GM18873 (cell line): ENCODE data around the gene FRMD6.

Source experiments
- ATAC-seq: cut with Tn5 transposase; IDR thresholded peaks from one replicate; pipeline ENCODE4 v1.9.1; 2021; ENCODE audit warnings: mild to moderate bottlenecking, moderate library complexity, moderate number of reproducible peaks; ENCODE audit not compliant: unreplicated experiment, low FRiP score

Gene FRMD6

DNA sequence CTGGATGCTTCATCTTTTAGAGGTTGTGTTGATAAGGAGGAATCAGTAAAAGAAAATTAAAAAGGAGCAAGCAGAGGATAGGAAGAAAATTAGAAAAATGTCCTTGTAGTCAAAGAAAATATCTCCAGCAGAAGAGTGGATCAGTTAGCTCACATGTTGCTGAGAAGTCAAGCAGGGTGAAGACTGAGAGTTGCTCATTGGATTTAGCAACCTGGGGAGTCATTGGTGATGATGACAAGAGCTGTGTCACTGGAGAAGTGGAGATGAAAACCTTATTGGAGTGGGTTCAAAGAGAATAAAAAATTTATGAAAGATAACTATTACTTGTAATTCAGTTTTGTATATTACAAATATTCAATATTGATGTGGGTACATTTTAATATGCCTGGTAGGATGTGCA, 9.8 kb downstream of the FRMD6 start:
- ATAC-seq = no peak

DNA sequence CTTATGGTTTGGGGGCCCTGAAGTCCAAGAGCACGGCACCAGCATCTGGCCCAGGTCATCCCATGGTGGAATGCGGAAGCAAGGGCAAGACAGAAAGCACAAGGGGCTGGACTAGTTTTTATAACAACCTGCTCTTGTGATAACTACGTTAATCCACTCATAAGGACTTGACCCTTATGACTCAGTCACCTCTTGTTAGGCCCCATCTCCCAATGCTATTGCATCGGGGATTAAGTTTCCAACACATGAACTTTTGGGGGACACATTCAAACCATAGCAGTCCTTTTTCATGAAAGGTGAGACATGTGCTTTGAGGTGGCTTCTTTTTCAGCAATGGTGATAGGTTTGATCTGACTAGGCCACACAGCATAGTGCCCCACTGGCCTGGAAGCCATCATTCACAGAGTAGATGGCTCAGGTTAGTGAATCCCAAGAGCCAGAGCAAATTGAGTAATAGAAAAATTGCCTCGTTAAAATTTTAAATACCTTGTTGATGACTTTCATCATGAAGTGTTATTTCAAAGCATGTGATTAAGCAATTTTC, 12.1 kb downstream of the FRMD6 start:
- no peak for ATAC-seq

DNA sequence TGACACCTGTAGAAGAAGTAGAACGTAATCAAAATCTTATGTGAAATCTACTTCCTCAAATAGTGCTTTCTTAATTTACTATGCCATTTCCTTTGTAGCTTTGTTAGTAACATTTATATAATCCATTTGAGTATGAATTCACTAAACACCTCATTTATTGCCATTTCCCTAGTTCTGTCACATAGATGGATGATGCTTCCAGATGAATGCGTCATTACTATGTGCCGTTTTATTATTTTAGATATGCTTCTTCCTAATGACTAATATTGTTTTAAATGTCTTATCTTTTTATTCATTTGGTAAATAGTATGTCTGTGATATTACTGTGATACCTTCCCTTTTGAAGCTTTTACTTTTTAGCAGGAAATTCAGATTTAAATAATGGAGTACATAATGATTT, 14.4 kb downstream of the FRMD6 start:
- ATAC-seq = no peak

DNA sequence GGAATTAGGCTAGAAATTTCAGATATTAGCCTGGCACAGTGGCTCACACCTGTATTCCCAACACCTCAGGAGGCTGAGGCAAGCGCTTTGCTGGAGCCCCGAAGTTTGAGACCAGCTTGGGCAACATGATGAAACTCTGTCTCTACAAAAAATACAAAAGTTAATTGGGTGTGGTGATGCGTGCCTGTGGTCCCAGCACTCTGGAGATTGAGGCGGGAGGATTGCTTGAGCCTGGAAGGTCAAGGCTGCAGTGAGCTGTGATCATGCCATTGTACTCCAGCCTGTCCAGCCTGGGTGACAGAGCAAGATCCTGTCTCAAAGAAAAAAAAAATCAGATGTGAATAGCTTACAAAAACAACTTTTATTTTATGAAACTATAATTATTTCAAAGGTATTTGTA, 15.1 kb downstream of the FRMD6 start:
- no peak for ATAC-seq

DNA sequence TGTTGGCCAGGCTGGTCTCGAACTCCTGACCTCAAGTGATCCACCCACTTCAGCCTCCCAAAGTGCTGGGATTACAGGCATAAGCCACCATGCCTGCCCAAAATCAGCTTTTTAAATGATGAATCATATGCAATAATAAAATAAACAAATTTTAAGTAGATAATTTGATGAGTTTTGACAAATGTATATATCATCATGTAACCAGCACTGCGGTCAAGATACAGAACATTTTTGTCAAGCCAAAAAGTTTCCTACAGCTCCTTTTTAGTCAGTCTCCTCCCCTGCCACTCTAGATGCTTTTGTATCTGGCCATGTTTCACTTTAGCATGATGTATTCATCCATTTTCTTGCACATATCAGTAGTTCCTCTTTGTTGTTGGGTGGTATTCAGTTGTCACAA, 17.2 kb downstream of the FRMD6 start:
- ATAC-seq = no peak

DNA sequence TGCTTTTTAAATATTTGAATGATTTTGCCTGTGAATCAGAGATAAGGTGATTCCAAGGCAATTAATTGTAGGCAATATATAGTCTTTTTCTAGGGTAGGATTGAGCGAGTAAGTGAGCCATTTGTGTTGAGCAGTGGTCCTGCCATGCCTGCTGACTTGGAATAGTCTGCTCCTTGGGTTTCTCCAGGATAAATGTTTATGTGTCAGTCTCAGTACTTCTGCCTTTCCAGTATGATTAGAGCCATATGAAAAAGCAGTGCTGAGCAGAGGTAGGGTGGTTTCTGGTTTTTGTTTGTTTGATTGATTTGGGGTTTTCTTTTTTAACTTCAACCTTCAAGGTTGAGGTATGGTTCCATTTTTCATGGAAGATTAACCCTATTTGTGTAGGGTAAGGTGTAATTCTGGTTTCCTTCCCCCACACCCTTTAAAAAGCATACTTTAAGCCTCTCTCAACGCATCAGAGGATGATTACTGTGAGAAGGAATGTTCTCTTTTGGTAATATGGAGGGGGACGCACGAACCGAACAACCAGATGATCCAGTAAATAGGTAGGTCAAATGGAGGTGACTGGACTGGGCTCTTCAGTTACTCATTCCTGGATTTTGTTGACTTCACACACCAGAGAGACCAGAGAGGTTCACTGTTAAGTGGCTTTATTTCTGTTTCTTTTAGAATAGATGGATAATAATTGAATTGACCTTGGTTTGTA, 22.7 kb downstream of the FRMD6 start:
- no peak for ATAC-seq

DNA sequence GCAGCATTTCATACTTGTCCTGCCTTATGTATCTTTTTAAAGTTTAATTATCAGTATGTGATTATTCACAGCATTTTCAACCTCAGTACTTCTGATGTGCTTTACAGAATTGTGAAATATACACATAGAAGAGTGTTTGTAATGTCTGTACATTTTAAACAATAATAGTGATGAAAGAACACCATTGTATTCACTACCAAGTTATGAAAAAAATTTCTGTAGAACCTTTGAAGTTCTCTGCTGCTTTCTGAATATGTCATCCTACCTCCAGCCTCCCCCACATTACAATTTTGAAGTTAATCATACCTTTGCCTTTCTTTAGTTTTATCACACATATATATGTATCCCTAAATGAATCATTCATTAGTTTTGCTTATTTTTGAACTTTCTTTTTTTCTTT, 24.8 kb downstream of the FRMD6 start:
- no peak for ATAC-seq

DNA sequence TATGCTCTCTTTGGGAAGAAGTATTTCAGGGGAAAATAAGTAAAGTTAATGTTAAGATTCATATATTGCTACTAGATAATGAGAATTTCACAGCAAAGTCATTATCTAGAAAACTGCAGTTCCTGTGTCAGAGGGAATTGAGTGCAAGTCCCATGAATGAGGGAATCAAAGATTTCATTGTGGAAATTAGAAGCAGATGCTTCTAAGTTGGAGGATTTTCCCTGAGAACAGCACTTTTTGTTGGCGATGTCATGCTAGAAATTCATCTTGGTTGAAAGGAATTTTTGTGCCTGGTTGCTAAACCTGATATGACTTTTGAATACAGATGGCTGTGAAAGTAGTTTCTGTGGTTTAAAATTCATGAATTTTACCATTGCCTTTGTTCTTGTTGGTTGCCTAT, 25.6 kb downstream of the FRMD6 start:
- no peak for ATAC-seq

DNA sequence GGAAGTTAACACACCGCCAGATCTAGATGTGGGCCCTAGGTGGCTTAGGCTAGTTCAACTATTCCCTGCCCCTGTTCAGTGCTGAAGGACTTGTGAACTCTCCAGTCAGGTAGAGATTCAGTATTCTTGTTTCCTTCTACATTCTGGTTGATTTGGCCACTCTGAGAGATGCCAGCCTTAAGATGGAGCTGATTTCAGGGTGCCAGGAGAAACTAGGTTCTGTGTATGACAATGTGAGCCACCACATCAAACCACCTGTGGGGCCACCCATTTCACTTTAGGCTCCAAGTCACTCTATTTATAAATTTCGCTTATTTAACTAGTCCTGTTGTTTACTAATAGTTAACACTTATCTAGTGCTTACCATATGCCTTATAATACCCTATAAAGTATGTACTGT, 26.0 kb downstream of the FRMD6 start:
- ATAC-seq = no peak

DNA sequence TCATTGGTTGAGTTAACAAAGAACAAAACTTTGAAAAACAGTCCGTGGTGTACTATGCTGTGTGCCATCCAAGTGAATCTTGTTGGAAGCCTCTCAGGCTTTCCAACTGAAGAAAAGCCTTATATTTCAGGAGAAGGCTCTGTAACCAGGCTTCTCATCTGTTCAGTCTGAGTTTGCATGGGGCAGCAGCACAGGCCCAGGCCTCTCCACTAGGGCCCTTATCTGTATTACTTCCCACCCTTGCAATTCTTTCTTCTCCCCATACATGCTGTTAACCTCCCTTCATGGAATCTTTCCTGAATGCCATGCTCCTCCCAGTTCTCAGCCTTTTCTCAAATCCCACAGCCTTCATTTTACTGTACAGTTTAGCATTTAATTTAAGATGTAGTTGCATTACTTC, 28.3 kb downstream of the FRMD6 start:
- no peak for ATAC-seq

DNA sequence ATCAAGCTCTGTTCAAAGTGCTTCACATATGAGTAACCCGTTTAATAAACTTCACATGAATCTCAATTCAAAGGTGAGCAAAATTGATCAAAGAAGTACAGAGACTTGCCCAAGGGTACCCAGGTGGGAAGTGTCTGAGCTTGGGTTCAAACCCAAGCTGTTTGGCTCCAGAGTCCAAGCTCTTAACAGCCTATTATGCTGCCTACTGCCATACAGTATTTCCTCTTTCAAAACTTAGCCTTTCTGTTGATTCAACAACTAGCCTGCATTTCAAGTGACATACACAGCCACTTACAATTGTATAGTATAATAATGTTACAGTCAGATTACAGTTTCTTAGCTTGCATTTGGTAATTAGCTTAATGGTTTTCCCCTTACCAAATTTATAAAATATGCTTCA, 29.7 kb downstream of the FRMD6 start:
- ATAC-seq = no peak

DNA sequence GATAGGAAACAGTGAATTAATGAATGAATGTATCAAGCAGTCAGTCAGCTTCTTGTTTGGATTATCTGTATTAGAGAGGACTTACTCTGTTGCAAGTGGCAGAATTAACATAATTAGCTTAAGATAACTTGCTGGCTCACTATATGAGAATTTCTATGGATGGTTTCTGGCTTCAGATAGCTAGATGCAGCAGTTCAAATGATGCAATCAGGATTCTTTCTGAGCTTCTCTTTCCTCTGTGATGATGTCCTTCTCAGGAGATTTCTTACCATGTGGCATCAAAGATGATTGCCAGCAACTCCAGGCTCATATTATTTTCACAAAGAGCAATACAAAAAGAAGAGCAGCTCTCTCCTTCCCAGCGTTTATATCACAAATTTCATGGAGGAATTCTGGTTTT, 30.7 kb downstream of the FRMD6 start:
- no peak for ATAC-seq

DNA sequence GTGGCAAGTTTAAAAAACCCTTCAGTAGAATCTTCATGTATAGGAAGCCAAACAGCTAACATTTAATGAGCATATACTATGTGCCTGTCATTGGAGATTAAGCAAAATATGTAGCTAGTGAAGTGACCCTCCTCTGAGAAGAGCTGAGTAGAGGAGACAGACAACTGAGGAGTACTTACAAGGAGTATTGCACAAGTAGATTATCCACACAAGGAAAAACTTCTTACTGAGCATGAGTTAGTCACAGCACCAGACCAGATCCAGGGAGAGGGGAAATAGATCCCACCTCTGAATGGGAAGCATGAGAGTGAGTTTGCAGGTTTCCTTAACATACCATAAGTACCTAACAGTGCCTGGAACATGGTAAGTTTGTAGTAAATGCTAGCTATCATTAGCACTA, 33.0 kb downstream of the FRMD6 start:
- no peak for ATAC-seq

DNA sequence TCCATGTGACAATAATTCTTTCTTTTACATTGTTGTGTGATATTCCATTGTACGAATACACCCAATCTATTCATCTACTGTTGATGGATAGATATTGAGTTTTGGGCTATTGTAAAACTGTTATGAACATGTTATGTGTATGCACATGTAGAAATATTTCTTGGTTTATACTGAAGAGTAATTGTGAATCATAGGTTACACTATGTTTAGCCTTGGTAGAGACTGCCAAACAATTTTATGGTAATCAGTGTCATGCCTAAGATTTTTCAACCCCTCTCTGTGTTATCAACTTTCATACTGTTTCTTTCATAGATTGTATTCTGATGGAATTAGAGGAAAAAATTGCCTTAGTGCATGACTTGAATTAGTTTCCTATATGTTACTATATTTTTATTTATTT, 39.5 kb downstream of the FRMD6 start:
- ATAC-seq = no peak

DNA sequence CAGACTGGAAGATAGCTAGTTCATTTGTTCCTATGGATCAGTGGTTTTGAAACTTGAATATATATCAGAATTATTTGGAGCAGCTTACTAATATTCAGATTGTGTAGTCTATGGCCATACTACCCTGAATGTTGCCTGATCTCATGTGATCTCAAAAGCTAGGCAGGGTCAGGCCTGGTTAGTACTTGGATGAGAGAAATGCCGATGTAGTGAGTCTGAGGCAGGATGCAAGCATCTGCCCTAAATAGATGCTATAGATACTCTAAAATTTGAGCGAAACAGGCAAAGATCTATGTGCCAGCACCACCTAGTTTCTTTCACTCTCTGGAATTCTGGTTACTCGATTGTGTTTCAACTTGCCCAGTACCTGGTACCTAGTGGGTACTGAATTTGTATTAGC, 40.9 kb downstream of the FRMD6 start:
- no peak for ATAC-seq

DNA sequence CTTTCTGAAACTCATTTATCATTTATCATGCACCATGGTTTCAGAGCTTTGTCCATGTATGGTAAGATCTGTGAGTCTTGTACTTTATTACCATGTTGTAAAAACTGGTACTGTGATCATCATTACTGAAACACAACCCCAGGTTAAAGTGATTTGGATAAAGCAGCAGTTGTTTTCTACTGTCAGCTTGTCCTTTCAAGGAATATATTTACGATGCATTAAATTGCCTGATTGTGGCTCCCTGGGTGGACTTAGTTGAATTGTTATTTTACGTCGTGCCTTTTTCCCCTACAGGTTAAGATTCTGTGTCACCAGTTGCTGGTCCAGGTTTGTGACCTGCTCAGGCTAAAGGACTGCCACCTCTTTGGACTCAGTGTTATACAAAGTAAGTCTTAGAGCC, 46.1 kb downstream of the FRMD6 start:
- ATAC-seq = no peak

DNA sequence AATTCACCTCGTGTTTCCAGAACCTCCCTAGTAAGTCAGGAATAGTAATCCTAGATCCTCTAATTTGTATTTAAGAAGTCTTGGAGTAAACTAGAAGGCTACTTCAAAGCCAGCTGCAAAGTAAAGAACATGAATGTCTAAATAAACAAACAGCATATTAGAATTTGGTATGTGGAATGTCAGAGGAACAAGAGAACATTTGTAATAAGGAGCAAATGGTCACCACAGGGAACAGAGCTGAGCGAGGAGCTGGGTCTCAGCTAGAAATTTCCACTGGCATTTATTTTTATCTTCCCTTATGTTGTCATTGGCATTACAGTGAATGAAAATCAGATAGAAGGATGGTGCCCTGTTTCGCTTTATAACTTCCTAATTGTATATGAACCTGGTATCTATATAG, 50.2 kb downstream of the FRMD6 start:
- ATAC-seq = no peak

DNA sequence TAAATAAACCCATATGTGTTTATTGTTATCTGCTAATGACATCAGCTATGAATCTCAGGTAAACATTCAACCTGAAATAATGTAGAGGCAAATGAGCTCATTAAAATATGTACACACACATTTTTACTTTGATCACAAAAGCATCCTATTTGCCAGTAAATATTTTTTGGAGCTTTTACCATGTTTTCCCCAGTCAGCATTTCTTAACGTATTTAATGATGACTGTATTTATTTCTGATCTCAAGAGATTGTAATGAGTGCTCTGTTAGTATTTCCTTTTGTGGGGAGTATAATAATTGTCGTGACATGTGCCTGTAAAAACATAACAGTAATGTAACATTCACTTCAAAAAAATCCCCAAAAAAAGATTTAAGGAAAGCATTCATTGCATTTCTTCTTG, 52.1 kb downstream of the FRMD6 start:
- no peak for ATAC-seq

DNA sequence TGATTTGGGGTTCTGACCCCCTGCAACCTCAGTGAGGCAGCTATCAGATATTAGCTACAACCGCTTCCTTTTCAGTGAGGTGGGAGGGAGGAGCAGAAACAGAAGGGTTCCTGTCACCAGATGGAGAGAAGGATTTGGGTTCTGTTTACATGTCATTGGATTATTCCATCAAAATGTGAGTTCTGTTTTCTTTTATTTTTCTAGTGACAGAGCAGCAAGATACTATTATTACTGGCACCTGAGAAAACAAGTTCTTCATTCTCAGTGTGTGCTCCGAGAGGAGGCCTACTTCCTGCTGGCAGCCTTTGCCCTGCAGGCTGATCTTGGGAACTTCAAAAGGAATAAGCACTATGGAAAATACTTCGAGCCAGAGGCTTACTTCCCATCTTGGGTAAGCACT, 52.8 kb downstream of the FRMD6 start:
- no peak for ATAC-seq

DNA sequence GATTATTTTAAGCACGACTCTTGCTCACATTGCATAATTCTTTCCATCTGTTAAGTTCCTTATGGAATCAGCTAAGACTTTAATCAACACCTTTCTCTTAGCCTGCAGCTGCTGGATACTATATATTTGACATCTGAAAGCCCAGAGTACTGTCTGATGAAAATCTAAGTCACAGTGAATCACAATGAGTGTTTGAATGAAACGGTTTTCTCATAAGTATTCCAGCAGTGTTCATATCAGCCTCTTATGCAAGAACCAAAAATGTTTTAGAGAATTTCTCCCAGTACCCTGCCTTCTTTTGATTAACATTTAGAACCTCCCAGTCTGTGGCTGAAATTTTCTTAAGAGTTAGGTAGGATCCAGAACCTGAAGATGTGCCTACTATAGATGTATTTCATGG, 55.6 kb downstream of the FRMD6 start:
- ATAC-seq = no peak

DNA sequence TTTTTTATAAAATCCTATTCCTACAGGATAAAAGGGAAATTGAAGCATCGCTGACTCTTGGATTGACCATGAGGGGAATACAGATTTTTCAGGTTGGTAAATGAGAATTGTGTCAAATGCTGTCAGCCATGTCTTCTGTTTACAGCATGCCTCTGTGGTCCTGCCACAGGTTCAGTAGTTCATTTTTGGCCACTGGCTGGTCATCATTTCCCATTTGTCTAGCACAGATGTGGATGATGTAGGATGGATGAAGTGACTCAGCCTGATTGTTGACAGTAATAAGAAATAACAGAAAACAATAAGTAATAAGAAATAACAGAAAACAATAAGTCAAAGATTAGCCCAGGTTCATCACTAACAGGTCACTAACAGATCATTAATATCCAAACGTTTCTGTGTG, 59.8 kb downstream of the FRMD6 start:
- no peak for ATAC-seq

DNA sequence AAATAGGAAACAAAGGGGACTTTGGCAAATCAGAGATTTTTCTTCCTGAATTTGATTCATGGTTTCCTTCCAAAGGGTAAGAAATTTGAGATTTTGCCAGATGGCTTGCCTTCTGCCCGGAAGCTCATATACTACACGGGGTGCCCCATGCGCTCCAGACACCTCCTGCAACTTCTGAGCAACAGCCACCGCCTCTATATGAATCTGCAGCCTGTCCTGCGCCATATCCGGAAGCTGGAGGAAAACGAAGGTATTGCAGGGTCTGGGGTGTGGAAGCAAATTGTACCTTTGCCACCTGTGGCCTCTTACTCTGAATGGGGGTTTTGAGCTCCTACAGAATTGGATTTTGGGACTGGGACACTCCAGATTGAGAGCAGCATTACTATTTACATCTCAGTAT, 63.5 kb downstream of the FRMD6 start:
- no peak for ATAC-seq

DNA sequence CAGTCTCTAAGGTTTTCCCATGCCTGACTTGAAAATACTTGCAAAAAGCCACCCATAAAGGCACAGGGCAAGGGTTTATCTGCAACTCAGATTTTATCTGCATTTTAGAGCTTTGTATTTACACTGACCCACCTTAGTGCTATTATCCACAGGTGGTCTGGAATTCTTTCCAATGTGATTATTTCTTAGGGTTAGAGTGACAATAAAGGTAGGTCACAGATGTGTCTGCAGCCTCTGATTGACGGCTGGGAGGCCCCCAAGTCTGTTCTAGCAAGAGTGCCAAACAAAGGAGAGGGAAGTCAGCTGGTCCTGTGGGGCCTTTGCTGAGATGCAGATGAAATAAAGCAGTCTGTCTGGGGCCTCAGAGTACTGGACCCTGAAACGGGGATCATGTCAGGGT, 64.0 kb downstream of the FRMD6 start:
- ATAC-seq = no peak
